HepG2 (cell line): ENCODE measurements around the gene SART1. TPM values are rescaled to one million over a fixed set of nuclear protein-coding genes. Genes with fewer than 3 reads are reported as not detected.

Experiments used
- BRCA1 ChIP-seq: sonication (generic); formaldehyde crosslinking; IDR thresholded peaks from 2 replicates; pipeline ENCODE4 v1.4.0; 2020; ENCODE audit warnings: missing genetic modification reagents
- DPF2 ChIP-seq: sonication (generic); formaldehyde crosslinking; IDR thresholded peaks from 2 replicates; pipeline ENCODE4 v1.4.0; 2020; ENCODE audit warnings: mild to moderate bottlenecking, low read depth, missing genetic modification reagents, borderline replicate concordance
- ISX ChIP-seq: sonication (generic); formaldehyde crosslinking; conservative IDR thresholded peaks from 2 replicates; pipeline ENCODE4 v1.5.0; 2020; ENCODE audit warnings: missing genetic modification reagents
- KAT2B ChIP-seq: fragments of 150-350 bp; IDR thresholded peaks from 2 replicates; pipeline ENCODE4 v1.6.1; 2014; ENCODE audit warnings: low read depth, low read length, borderline replicate concordance
- KLF16 ChIP-seq, 2 experiments: sonication (generic) in 1 of 2; formaldehyde crosslinking in 1 of 2; IDR thresholded peaks; 2 replicates each; pipeline versions ENCODE4 v1.6.1 to v1.8.0; 2016 to 2023; ENCODE audit warnings: missing genetic modification reagents in 2 of 2, missing compliant biosample characterization in 1 of 2
- KMT2A ChIP-seq: sonication (generic); formaldehyde crosslinking; IDR thresholded peaks from 2 replicates; pipeline ENCODE4 v1.4.0; 2020; ENCODE audit warnings: missing genetic modification reagents
- NR2F1 ChIP-seq, 2 experiments: fragments of 450-650 bp in 1 of 2; formaldehyde crosslinking in 1 of 2; IDR thresholded peaks; 2 replicates each; pipeline versions ENCODE4 v1.5.0 to v1.6.1; 2016 to 2020; ENCODE audit warnings: mild to moderate bottlenecking in 1 of 2, missing compliant biosample characterization in 1 of 2, missing genetic modification reagents in 1 of 2, moderate library complexity in 1 of 2
- NRL ChIP-seq: sonication (generic); formaldehyde crosslinking; IDR thresholded peaks from 2 replicates; pipeline ENCODE4 v1.5.0; 2020; ENCODE audit warnings: missing genetic modification reagents, mild to moderate bottlenecking, moderate library complexity, borderline replicate concordance
- POLR2G ChIP-seq: fragments of 200-400 bp; formaldehyde crosslinking; IDR thresholded peaks from 2 replicates; pipeline ENCODE4 v1.6.1; 2018; ENCODE audit warnings: mild to moderate bottlenecking, low read depth, low read length, moderate library complexity
- ZNF263 ChIP-seq: sonication (generic); formaldehyde crosslinking; IDR thresholded peaks from 2 replicates; pipeline ENCODE4 v1.4.0; 2020; ENCODE audit warnings: missing genetic modification reagents
- ZNF543 ChIP-seq: sonication (generic); formaldehyde crosslinking; IDR thresholded peaks from 2 replicates; pipeline ENCODE4 v1.4.0; 2020; ENCODE audit warnings: mild to moderate bottlenecking, missing genetic modification reagents
- ZNF558 ChIP-seq: sonication (generic); formaldehyde crosslinking; IDR thresholded peaks from 2 replicates; pipeline ENCODE4 v1.9.0; 2022; ENCODE audit warnings: mild to moderate bottlenecking, missing genetic modification reagents, borderline replicate concordance
- ZNF615 ChIP-seq: sonication (generic); formaldehyde crosslinking; IDR thresholded peaks from 2 replicates; pipeline ENCODE4 v1.5.0; 2020; ENCODE audit warnings: mild to moderate bottlenecking, missing genetic modification reagents, borderline replicate concordance
- ZNF629 ChIP-seq: sonication (generic); formaldehyde crosslinking; conservative IDR thresholded peaks from 2 replicates; pipeline ENCODE4 v1.5.0; 2020; ENCODE audit warnings: missing genetic modification reagents
- polyA plus RNA-seq, 8 experiments: library from polyadenylated mRNA; depleted of rRNA in 3 of 8; stranded (reverse) in 7 of 8; unstranded in 1 of 8; fragments of >200 nt; fragmentation: Illumina TruSeq in 4 of 8; extraction: Trizol in 4 of 8; gene quantifications; 2 replicates each; pipeline versions ENCODE4 v1.2.1 to v1.2.3, GENCODE V29; 2011 to 2016; ENCODE audit warnings: low read depth in 4 of 8, missing spikeins in 1 of 8, mixed read lengths in 1 of 8; ENCODE audit not compliant: insufficient read depth in 1 of 8
- total RNA-seq, 5 experiments: library from RNA; depleted of rRNA; stranded (reverse); fragments of >200 nt; fragmentation: Illumina TruSeq; extraction: Trizol; gene quantifications; 2 replicates each; pipeline ENCODE4 v1.2.3, GENCODE V29; 2016; ENCODE audit warnings: low read depth in 1 of 5
- TF ChIP-seq, protein P1 (sequence below): sonication (generic); formaldehyde crosslinking; IDR thresholded peaks from 2 replicates; pipeline ENCODE4 v1.8.1; 2022; ENCODE audit warnings: low read depth, mild to moderate bottlenecking, missing genetic modification reagents
- TF ChIP-seq, protein P2 (sequence below): sonication (generic); formaldehyde crosslinking; IDR thresholded peaks from 2 replicates; pipeline ENCODE4 v1.8.0; 2022; ENCODE audit warnings: mild to moderate bottlenecking, missing genetic modification reagents
- TF ChIP-seq, protein P3 (sequence below): sonication (generic); formaldehyde crosslinking; IDR thresholded peaks from 2 replicates; pipeline ENCODE4 v1.5.1; 2020; ENCODE audit warnings: mild to moderate bottlenecking, missing genetic modification reagents, moderate library complexity
- TF ChIP-seq, protein P4 (sequence below): IDR thresholded peaks from 2 replicates; pipeline ENCODE4 v1.6.1; 2016; ENCODE audit warnings: missing biosample characterization, missing genetic modification reagents, low read depth

SART1 gene
- total and polyA plus RNA-seq, 2 of the 13 experiments (the other 11 are each of a cell fraction or from before 2014, with no cell fraction given): 11.3 to 22.5 TPM

DNA sequence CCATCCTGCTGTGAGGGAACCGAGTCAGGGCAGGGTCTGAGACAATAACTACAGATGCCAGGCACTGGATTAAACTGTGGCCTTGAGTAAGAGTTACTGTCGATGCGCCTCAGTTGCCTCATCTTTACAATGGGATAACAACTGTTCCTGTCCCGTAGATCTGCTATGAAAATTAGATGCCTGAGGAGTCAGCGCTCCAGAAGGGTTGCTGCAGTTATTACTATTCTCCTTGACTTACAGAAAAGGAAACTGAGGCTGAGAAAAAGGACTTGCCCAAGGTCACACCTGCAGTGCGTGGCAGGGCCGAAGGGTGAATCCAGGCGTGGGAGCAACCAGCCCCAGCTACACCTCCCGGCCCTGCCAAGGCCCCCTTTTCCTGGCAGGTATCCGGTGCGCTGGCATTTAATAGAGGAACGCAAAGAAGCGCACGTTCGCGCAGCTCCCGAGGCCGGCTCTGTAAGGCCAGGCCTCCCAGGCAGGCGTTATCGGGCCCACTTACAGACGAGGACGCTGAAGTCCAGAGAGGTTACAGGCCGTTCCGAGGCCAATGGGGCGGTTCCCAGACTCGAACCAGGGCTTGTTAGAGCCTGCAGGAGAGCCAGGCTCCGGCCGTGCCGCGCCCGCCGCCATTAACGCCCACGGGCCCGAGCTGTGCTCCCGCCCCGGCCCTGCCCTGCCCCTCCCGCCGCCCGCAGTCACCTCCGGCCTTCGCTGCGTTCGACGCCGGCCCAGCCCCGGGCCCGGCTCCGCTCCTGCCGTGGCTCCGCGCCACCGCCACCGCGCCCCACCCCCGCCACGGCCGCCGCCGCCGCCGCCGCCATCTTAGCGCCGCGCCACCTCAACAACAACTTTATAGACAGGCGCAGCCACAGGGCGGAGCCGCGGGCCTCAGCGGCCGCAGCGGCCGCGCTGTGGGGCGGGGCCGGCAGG is 43.1 kb upstream of the SART1 start, which contains the start of gene C11orf68 (continued):
- TF ChIP-seq BRCA1 (CRISPR knock-in tag) (no peak), DPF2 (CRISPR knock-in tag) (no peak), ZNF543 (CRISPR knock-in tag) (no peak), POLR2G (peak; percentile 74), ZNF629 (CRISPR knock-in tag) (peak; percentile 97), KMT2A (no peak), ZNF615 (CRISPR knock-in tag) (no peak), KLF16 (CRISPR knock-in tag; IDR thresholded peaks at IDR 0.05) (0 out of 4 replicates have a peak, but pooled peaks of 1 of the 2 experiments have one; percentile 5), ISX (CRISPR knock-in tag) (0 out of 2 replicates have a peak, but pooled peaks have one; percentile 27), ZNF263 (0 out of 2 replicates have a peak, but pooled peaks have one; percentile 9), NR2F1 (CRISPR knock-in tag; IDR thresholded peaks at IDR 0.05) (no peak), KAT2B (no peak), ZNF558 (CRISPR knock-in tag) (no peak), NRL (CRISPR knock-in tag) (peak; percentile 47)
- TF ChIP-seq, protein P1, sequence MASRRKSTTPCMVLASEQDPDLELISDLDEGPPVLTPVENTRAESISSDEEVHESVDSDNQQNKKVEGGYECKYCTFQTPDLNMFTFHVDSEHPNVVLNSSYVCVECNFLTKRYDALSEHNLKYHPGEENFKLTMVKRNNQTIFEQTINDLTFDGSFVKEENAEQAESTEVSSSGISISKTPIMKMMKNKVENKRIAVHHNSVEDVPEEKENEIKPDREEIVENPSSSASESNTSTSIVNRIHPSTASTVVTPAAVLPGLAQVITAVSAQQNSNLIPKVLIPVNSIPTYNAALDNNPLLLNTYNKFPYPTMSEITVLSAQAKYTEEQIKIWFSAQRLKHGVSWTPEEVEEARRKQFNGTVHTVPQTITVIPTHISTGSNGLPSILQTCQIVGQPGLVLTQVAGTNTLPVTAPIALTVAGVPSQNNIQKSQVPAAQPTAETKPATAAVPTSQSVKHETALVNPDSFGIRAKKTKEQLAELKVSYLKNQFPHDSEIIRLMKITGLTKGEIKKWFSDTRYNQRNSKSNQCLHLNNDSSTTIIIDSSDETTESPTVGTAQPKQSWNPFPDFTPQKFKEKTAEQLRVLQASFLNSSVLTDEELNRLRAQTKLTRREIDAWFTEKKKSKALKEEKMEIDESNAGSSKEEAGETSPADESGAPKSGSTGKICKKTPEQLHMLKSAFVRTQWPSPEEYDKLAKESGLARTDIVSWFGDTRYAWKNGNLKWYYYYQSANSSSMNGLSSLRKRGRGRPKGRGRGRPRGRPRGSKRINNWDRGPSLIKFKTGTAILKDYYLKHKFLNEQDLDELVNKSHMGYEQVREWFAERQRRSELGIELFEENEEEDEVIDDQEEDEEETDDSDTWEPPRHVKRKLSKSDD: no peak
- TF ChIP-seq, protein P2, sequence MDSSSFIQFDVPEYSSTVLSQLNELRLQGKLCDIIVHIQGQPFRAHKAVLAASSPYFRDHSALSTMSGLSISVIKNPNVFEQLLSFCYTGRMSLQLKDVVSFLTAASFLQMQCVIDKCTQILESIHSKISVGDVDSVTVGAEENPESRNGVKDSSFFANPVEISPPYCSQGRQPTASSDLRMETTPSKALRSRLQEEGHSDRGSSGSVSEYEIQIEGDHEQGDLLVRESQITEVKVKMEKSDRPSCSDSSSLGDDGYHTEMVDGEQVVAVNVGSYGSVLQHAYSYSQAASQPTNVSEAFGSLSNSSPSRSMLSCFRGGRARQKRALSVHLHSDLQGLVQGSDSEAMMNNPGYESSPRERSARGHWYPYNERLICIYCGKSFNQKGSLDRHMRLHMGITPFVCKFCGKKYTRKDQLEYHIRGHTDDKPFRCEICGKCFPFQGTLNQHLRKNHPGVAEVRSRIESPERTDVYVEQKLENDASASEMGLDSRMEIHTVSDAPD (CRISPR knock-in tag): no peak
- TF ChIP-seq, protein P3, sequence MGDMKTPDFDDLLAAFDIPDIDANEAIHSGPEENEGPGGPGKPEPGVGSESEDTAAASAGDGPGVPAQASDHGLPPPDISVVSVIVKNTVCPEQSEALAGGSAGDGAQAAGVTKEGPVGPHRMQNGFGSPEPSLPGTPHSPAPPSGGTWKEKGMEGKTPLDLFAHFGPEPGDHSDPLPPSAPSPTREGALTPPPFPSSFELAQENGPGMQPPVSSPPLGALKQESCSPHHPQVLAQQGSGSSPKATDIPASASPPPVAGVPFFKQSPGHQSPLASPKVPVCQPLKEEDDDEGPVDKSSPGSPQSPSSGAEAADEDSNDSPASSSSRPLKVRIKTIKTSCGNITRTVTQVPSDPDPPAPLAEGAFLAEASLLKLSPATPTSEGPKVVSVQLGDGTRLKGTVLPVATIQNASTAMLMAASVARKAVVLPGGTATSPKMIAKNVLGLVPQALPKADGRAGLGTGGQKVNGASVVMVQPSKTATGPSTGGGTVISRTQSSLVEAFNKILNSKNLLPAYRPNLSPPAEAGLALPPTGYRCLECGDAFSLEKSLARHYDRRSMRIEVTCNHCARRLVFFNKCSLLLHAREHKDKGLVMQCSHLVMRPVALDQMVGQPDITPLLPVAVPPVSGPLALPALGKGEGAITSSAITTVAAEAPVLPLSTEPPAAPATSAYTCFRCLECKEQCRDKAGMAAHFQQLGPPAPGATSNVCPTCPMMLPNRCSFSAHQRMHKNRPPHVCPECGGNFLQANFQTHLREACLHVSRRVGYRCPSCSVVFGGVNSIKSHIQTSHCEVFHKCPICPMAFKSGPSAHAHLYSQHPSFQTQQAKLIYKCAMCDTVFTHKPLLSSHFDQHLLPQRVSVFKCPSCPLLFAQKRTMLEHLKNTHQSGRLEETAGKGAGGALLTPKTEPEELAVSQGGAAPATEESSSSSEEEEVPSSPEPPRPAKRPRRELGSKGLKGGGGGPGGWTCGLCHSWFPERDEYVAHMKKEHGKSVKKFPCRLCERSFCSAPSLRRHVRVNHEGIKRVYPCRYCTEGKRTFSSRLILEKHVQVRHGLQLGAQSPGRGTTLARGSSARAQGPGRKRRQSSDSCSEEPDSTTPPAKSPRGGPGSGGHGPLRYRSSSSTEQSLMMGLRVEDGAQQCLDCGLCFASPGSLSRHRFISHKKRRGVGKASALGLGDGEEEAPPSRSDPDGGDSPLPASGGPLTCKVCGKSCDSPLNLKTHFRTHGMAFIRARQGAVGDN: no peak; the same call in none of the 2 replicates
- TF ChIP-seq, protein P4, sequence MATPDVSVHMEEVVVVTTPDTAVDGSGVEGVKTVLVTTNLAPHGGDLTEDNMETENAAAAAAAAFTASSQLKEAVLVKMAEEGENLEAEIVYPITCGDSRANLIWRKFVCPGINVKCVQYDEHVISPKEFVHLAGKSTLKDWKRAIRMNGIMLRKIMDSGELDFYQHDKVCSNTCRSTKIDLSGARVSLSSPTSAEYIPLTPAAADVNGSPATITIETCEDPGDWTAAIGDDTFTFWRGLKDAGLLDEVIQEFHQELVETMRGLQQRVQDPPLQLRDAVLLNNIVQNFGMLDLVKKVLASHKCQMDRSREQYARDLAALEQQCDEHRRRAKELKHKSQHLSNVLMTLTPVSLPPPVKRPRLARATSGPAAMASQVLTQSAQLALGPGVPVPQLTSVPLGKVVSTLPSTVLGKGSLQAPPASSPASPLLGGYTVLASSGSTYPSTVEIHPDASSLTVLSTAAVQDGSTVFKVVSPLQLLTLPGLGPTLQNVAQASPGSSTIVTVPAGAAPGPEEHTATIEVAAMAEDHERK (CRISPR knock-in tag): no peak
